GM18951 (cell line): Measurements from ENCODE around the gene CXCL5.

ENCODE experiments used
- POLR2A ChIP-seq: IDR thresholded peaks from 4 replicates; pipeline ENCODE4 v1.6.1; 2011; ENCODE audit warnings: mild to moderate bottlenecking; ENCODE audit not compliant: insufficient read length, insufficient read depth; ENCODE audit errors: extremely low read depth
- in situ Hi-C: fragments of 300-500 bp; cut with MboI; formaldehyde crosslinking; loops from one replicate; pipeline ENCODE4 v1.12.0; 2022; ENCODE audit warnings: low sequenced_read_pairs, mixed read lengths, inconsistent platforms; ENCODE audit not compliant: unreplicated experiment

CXCL5 gene

DNA sequence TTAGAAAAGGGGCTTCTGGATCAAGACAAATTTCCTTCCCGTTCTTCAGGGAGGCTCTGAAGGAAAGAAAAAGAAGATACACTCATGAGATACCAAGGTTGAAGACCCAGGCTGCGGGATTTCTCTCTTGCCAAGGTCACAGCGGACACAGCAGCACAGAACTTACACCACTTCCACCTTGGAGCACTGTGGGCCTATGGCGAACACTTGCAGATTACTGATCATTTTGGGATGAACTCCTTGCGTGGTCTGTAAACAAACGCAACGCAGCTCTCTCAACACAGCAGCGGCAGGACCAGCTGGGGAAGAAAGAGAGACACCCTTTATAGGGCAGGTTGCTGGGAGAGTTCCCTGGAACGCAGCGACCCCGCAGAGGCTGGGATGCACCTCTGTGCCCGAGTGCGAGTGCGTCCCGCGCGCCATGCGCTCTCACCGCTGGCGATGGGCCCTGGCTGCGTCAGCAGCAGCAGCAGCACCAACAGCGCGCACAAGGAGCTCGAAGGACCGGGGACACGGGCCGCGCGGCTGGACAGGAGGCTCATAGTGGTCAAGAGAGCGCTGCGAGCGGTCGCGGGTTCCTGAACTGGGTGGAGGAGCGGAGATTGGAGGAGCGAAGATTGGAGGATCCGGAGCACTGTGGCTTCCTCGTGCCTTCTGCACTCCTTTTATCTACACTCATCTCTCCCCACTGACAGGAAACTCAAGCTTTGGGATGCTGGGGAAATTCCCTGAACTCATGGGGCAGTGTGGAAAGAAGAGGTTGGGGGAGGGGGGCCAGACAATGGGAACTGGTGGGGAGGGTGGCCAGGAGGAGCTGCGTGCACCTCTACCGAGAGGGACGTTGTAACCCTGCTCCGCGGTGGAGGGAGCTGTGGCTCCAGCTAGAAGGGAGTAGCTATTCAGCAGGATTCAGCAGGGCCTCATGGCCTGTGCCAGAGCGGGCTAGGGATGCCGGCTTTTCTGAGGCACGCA, at the start of gene CXCL5:
TSS of gene CXCL5 (minus strand) at position 638 of the 972 bp plus-strand sequence. CDS start at position 542, 96 bp downstream.
- in situ Hi-C loops = no loop called here

DNA sequence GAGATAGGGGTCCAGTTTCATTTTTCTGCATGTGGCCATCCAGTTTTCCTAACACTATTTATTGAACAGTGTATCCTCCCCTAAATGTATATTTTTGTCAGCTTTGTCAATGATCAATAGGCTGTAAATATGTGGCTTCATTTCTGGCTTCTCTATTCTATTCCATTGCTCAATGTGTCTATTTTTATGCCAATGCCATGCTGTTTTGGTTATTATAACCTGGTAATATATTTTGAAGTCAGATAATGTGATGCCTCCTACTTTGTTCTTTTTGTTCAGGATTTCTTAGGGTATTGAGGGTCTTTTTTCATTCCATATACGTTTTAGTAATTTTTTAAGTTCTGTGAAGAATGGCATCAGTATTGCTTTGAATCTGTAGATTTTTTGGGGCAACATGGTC, 48.7 kb upstream of the CXCL5 start:
- no peak for TF ChIP-seq POLR2A
- in situ Hi-C loops = no loop called here

More for the DNA sequence above, at the start of gene CXCL5:
- no peak for TF ChIP-seq POLR2A

DNA sequence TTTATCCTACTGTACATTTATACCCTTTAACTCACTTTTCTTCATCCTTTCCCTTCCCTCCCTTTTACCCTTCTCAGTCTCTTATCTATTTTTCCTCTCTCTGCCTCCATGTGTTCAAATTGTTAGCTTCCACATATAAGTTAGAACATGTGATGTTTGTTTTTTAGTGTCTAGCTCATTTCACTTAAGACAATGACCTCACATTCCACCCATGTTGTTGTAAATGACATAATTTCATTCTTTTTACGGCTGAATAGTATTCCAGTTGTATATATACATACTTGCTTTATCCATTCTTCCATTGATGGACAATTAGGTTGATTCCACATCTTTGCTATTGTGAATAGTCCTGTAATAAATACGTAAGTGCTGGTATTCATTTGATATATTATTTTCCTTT, 47.3 kb upstream of the CXCL5 start:
- no peak for TF ChIP-seq POLR2A
- in situ Hi-C loops = no loop called here

DNA sequence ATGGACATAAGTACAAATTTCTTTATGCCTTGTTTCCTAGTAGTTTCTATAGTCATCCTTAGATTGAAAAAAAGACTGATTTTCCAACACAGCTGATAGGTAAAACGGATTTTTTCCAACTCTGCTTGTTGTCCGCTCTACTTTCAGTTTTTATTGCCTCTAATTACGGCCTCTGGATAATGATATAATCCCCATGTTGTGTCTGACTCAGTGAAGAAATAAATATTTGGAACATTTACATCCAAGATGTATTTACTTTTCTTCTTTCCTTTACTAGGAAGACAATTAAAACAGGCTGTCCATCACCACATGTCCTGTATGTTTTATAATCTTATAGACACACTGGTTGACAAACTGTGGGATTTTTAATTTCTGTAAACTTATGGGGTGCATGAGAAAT, 46.8 kb upstream of the CXCL5 start:
- in situ Hi-C loops = no loop called here
- no peak for TF ChIP-seq POLR2A

DNA sequence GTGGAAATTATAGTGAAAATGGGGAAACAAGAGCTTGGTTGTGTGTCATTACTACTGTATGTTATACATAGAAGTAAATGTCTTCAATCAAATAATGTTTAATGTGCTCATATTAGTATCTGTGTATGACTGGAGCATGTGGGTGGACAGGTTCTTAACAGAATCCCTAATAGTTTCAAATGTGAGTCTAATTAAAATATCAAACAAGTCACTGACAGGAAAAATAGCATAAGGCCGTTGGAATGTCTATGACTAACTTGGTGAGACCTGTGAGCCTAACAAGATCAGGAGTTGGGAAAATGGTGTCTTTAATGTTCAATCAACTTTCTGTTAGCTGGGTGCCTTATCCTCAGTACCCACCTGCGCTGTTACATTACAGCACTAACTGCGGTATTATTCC, 46.2 kb upstream of the CXCL5 start:
- no peak for TF ChIP-seq POLR2A
- in situ Hi-C loops = no loop called here

DNA sequence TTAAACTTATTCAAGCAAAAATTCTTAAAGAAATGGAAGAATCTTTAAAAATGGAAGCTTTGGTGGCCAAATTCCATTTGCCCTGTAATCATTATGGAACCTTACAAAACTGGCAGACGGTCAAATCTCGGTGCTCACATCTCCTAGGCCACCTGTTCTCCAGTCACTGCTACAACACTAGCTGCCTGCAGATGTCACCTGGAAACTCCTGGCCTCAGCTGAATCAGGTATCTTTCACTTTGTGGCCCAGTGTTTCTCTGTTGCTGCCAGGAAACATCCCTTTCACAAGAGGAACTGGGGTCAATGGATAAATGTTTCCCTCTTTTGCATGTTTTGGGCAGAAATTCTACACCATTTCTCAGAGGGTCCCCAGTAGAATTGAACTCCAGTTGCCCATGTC, 44.2 kb upstream of the CXCL5 start:
- TF ChIP-seq POLR2A = no peak
- in situ Hi-C loops = no loop called here

DNA sequence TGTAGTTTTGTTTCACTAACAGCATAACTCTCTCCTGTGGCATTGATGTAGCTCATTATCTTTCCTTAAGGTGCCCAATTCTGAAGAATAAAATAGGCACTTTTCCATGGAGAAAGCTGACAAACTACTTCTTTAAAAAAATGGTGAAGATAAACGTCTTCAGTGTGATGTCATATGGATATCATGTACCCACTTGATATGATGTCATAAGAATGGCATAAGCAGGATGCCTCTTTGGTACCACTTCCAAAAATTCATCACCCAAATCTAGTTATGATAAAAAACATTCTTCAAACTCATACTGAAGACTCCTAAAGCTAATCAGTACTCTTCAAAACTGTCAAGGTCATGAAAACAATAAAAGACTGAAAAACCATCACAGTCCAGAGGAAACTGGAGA, 42.9 kb upstream of the CXCL5 start:
- in situ Hi-C loops = no loop called here

DNA sequence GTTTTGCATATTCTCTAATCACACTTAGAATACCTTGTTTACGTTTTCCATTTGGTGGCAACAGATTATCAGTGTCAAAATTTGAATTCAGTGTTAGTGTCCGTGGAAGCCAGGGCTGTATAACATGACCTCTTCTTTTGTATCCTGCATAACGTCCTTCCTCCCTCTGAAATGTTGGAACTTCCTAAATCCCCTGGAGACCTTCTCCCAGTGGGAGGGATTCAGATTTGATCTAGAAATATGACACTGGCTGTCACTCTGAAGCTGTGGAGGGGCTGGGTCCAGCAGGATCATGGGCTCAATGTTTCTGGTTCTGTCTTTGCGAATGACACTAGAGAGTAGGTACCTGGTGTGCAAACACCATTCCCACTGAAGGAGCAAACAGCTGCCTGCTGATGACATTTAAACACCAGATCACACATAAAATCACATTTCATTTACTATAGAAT, 40.9 kb upstream of the CXCL5 start:
- no peak for TF ChIP-seq POLR2A
- in situ Hi-C loops = no loop called here

More for the DNA sequence above, 42.9 kb upstream of the CXCL5 start:
- no peak for TF ChIP-seq POLR2A

DNA sequence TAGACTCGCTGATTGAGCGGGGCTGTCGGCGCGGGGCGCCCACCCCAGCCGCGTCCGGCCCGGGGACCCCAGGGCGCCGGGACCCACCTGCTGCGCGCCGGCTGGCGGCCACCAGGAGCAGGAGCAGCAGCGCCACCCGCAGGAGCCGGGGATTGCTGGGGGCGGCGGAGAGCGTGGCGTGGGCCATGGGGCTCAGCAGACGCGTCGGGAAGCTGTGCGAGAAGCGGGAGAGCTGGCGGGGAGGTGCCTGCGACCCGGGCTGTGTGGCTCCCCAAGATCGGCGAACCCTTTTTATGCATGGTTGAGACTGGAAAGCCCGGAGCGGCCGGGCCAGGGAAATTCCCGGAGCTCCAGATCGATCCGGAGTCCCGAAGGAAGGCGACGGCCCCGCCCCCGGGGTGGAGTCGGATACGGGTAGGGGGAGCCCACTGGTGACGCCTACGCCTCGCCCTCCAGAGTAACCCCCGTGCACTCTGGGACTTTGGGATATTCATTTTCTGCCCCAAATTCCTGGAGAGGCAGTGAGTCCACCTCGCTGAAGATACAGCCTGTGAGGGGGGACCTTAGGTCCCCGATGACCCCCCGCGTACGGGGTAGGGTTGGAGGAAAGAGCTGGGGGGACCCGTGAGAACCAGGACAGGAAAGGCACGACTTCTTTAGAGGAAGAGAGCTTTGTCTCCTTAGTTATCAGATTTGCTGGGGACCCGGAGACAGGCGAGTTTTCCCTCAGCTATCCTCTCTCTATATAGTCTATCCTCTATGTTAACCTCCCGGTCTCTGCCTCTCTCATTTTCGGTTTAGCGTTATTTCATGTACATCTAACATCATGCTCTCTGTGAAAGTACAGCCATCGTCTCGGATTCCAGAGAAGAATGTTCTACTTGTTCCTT, 40.2 kb upstream of the CXCL5 start, which contains the start of gene CXCL3:
TSS of gene CXCL3 (minus strand) at position 265 of the 890 bp plus-strand sequence. CDS start at position 187, 78 bp downstream.
- in situ Hi-C loops = no loop called here
- TF ChIP-seq POLR2A = no peak

DNA sequence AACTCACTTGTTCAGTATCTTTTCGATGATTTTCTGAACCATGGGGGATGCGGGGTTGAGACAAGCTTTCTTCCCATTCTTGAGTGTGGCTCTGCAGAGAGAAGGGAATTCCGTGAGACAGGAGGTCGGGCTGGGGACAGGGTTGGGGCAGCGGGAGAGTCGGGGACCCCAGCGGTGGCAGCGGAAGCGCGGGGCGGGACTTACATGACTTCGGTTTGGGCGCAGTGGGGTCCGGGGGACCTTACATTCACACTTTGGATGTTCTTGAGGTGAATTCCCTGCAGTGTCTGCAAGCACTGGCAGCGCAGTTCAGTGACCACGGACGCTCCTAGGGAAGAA, 39.6 kb upstream of the CXCL5 start:
- TF ChIP-seq POLR2A = no peak

DNA sequence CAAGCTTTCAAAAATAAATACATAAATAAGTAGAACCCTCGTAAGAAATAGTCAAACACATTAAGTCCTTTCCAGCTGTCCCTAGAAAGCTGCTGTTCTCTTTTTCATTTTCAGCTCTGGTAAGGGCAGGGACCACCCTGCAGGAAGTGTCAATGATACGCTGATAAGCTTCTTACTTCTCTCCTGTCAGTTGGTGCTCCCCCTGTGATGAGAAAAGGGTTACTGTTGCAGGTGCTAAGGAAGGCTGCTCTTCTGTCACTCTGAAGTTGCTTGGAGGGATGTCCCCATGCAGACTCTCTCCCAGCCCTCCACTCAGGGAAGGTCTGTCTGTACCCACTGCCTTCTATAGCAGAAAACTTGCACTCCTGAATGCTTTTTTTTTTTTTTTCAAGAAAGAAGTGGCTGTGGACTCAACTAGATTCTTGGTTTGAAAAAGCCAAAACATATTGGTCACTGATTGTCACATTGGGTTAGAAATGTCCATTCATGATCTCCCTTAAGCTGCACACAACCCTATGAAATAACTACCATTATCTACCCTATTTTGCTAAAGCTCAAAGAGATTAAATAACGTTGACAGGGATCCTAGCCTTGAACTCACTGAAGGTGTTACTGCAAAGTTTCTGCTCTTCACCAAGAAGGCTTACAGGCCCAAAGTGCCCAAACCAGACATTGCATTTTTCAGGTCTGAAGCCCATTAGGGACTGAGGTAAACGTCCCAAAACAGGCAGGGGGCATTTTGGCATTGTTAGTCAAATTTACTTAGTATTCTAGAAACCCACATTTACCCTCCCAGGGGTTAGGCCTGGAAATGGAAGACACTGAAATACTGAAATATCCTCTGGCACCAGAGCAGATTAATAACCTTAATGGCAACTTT, 38.8 kb upstream of the CXCL5 start:
- in situ Hi-C loops = no loop called here
- no peak for TF ChIP-seq POLR2A

More for the DNA sequence above, 39.6 kb upstream of the CXCL5 start:
- in situ Hi-C loops = no loop called here

DNA sequence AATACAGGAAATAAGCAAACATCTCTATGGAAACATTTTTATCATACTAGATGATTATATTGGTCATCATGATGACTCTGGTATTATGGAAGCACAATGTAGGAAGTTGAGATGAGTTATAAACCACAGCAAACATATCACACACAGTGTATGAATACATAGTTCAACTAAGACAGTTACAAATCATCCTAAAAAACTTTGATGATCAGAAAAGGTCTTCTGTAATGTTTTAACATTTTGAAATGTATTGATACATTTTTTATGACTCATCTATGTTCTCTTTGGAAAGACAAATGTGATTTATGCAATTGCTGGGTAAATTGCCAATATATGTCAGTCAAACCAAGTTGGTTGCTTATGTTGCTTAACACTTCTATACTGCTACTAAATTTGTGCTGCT, 35.3 kb upstream of the CXCL5 start:
- no peak for TF ChIP-seq POLR2A
- in situ Hi-C loops = no loop called here
